GM21367 (cell line): Measurements from ENCODE around the gene SPATA6L.
"Not testable (repeated sequence)": the region's sequence is repeated elsewhere in the genome, so short reads cannot be mapped to it uniquely, and the experiment has no call there.

Experiments used
- ATAC-seq: cut with Tn5 transposase; IDR thresholded peaks from one replicate; pipeline ENCODE4 v1.9.1; 2021; ENCODE audit not compliant: unreplicated experiment

SPATA6L gene

DNA sequence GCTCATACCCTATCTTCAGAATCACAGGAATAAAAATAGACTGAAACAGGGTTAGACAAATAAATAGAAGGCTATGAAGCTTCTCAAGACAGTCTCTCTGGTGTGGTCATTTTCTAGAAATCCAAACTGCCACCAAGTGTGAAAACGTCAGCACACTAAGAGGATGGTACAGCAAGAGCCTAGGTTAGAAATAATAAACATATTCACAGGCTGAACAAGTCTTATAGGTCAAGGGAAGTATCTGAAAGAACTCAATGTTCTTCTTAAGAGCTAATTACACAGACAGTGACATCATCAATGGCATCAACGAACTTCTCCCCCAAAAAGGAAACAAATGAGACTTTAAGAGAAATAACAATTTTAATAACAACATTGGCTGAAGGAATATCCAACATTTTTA, 26.9 kb downstream of the SPATA6L start:
- ATAC-seq: no peak

DNA sequence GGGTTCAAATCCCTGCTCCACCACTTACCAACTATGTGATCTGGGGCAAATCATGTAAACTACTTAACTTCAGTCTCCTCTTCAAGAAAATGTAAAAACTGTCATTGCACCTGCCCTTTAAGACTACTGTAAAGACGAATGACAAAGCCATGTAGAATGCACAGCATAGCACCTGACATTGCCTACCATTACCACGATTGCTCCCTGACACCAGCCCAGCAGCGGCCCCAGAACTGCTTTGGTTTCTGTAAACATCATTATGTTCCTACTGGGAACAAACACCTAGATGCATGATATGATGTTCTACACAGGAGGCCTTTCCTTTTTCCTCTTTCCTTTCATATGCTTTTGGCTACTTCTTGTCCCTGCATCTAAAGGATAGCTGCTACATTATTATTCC, 27.3 kb downstream of the SPATA6L start:
- ATAC-seq: no peak

DNA sequence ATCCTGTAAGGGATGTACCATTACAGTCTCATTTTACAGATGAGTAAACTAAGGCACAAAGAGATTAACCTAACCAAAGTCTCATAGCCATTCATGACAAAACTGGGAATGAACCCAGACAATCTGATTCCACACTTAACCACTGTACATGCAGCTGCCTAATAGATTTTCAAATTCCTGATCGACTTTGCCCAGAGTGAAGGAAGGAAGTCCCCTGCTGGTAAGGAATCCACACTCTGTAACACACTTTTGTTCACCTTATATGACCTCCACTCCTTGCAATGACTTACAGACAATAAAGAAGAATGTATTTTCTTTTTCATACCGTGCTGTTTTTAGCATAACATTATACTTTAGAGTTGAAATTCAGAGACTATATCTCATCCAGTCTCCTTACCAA, 35.4 kb downstream of the SPATA6L start:
- no peak for ATAC-seq

DNA sequence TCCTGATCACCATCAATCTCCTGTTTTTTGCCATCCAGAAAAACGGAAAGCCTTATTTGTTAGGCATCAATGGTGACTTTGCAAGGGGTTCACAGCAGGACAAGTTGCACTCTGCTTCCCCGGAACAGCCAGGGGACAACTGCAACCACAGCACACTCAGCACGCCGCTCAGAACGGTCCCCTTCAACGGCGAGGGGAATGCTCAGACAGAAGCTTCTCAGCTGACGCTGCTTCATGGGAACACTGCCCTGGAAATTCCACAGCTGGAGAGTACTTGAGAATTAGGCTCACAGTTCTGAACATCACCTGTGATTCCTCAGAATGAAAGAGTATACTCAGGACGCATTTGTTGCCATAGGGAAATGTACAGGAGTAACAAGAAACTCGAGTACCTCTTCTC, 44.3 kb downstream of the SPATA6L start:
- ATAC-seq: no peak

DNA sequence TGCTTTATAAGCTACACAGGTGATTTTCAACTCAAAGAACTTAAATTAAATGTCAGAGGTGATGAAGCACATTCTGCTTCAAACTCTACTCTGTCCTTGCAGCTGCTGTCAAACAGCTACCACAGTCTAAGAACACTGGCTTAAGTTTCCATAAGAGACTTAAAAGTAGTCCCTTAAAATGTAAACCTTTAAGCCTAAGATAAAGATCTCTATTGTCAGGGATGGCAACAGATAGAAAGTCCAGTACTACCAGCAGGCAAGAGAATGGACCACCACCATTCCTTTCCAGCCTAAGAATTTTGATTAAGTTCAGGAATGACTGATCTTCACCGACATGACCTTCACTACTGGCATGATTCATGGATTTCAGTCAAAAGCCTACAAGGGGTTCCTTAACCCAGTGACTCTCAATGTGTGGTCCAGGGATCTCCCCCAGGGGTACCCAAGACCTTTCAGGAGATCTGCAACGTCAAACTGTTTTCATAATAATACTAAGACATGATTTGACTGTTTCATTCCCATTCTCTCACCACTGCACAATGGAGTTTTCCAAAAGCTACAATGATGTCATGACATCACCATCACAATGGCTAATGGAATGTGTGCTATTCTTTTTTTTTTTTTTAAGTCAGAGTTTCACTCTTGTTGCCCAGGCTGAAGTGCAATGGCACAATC, 45.3 kb downstream of the SPATA6L start:
- no peak for ATAC-seq

DNA sequence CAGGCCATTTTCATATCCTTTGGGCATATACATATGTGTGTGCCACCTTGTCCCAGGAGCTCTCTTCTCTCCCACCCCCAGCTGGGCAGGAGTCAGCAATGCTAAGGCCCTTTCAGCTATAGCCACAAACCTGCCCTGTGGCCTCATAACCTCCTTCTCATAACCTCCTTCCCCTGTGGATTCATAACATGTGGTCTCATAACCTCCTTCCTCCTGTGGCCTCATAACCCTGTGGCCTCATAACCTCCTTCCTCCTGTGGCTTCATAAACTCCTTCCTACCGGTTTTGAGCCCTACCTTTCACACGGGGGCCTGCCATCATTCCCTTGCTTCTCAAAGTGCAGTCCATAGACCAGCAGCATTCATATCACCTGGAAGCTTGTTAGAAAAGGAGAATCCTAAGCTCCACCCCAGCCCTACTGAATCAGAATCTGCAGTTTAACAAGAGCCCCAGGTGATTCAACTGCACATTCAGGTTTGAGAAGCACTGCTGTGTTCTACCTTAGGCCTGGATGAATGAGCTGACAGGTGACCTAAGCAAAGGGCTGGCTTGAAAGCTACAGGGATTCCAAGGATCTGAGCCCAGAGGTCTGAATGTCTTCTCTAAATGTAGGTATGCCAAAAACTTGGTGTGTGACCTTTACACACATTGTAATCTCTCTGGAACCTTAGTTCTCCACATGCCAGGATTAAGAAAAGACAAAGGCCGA, 46.1 kb downstream of the SPATA6L start:
- ATAC-seq: no peak

DNA sequence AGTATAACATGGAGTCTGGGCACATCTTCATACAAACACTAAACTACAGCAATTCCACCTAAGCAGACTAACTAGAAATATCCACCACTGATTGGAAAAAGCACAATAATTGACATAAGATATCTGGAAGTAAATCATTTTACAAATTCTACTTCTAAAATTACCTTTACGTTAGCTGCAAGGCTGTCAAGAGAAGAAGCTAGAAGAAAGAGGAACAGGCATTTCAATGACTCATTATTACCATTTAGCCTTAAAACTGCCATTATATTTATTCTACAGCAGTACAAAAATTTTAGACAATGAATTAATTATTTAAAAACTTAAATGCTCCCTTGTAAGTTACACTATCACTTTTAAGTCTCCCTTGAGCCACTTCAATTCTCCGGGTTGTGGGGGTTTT, 47.6 kb downstream of the SPATA6L start:
- no peak for ATAC-seq

DNA sequence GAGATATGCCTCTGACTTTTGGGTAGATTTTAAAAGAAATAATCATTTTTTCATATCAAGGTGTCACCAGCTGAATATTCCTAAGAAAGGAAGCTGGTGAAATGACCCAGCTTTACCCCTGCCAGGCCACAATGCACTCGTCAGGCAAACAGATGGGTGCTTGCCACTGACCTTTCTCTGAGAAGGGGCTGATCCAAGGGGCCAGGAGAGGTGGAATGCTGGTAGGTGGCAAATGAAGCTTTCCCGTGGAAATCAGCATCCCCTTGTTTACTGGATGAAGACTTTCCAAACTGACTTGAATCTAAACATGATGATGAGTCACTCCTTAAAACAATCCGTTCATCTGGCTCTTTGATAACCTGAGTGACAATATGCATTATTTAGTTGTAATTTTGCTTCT, 48.5 kb downstream of the SPATA6L start:
- ATAC-seq: no peak

DNA sequence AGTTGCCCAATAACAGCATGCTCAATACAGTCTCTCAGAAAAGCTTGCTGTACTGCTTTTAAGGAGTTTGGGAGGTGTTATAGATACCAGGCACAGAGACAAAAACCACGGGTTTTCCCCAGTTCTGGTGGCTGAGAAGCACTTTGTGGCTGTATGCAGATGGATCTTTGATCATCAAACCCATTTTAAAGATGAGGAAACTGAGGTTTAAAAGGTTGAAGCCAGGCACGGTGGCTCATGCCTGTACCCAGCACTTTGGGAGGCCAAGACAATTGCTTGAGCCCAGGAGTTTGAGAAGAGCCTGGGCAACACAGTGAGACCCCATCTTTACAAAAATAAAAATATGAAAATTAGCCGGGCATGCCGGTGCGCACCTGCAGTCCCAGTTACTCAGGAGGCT, 50.5 kb downstream of the SPATA6L start:
- no peak for ATAC-seq

DNA sequence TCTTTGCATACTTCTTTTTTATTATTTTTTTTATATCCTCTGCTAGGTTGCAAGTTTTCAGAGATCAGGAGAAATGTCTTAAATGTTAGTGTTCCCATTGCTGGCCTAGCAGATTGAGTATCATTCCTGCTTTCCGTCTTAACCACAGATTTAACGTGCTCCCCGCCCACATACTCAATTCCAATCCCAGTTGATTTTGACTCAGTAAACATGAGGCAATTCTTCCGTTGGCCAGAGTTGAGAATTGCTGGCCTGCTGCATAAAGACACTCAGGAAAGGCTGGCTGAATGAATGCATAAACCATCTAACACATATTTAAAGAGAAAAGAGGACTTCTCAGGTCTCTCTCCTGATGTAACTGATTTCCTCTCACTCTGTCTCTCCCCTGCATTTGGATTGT, 51.0 kb downstream of the SPATA6L start:
- ATAC-seq: no peak

DNA sequence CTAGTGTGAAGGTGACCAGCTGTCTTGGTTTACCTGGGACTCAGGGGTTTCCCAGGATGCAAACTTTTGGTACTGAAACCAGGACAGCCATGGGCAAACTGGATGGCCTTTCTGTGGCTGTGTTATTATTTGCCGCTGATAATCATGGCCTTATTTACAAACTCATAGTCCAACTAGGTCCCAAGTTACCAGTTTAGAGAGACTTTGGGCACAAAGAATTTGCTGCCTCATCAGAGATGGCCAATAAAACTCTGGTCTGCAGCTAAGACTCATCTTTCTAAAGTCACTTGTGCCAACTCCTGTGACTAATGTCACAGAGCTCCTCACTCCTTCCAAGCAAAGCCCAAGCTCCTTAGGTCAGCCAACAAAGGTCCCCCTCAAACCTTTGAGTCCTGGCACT, 51.7 kb downstream of the SPATA6L start:
- no peak for ATAC-seq

DNA sequence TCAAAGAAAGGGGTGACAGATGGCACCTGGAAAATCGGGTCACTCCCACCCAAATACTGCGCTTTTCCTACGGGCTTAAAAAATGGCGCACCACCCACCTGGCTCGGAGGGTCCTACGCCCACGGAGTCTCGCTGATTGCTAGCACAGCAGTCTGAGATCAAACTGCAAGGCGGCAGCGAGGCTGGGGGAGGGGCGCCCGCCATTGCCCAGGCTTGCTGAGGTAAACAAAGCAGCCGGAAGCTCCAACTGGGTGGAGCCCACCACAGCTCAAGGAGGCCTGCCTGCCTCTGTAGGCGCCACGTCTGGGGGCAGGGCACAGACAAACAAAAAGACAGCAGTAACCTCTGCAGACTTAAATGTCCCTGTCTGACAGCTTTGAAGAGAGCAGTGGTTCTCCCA, 60.2 kb downstream of the SPATA6L start:
- not testable (repeated sequence) for ATAC-seq

DNA sequence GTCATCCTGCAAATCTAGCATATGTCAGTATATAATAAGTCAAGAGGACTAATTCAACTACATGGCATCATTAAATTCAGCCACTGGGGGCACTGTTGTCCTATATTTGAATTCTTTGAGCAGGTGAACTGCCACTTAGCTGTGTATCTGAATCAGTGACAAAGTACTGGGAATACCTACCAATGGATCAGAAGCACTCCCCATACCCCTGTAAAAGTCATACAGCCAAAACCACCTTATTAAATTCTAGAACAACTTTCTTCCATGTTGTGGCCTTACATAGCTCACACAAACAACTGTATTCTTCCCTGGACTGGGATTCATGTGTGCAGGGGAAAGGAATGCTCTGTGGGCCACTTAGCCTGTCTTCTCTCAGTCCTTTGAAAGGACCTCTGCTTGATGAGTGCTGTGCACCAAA, 61.6 kb downstream of the SPATA6L start:
- peak; percentile 78 for ATAC-seq

DNA sequence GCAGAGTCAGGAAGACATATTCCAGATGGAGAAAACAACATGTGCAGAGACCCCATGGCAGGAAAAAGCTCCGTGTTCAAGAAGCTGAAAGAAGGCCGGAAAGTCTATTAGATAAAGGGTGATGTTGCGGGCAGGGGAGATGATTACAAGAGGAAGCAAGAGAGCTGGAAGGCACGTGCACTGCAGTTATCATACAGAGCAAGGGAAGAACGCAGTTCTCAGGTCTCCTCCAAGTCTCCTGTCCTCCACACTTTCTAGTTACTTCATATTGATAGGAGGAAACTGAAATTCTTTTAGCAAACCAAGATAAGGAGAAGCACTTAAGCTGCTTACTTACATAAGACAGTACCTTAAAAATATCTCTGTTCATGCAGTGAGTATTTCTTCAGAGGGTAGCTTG, 62.5 kb downstream of the SPATA6L start:
- ATAC-seq: no peak

DNA sequence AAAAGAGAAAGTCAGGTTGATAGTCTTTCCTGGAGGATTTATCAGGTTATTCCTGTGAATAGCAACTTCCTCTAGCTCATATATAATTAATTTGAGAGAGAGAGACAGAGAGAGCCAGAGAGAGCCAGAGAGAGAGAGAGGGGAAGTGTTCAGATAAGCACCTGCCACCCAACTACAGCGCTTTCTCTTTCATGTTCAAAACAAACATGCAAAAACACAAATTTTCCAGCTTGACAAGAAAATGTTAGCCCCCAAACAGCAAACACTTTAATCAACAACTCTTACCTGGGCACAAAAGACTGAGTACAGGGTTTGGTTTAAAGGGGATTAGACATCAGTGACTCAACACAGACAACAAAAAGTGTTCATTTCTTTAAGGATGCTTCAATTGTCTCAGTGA, 65.9 kb downstream of the SPATA6L start:
- no peak for ATAC-seq

DNA sequence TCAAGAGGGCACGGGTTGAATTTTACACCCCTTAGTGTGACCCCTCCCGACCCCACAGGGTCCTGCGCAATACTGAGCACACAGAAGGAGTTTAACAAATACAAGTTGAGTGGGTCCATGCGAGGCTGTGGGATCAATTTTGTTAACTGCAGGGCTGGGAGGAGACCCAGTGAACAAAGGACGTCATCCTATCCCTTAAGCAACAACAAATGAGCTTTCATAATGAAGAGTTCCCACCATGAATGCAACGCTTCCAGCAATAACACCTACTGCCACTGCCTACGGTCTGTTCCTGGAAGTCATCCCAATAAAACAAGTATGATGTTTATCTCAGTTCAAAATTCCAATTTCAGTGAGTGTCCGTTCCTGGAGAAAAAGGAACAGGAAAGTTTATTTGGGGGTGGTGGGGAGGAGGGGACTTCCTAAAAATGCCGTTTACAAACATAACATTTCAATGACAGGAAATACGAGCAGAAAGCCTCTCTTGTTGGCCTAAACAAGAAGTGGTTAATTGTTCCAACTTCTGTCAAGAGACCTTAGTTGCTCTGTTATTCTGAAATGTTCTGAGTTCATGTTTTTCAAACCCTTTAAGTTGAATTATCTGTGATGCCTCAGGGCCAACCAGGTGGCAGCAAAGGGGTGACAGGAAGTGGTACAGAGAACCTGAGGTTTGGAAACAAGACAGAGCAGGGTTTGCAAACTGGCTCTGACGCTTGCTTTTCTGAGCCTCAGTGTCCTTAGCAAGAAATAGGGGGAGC, 69.9 kb downstream of the SPATA6L start:
- no peak for ATAC-seq

DNA sequence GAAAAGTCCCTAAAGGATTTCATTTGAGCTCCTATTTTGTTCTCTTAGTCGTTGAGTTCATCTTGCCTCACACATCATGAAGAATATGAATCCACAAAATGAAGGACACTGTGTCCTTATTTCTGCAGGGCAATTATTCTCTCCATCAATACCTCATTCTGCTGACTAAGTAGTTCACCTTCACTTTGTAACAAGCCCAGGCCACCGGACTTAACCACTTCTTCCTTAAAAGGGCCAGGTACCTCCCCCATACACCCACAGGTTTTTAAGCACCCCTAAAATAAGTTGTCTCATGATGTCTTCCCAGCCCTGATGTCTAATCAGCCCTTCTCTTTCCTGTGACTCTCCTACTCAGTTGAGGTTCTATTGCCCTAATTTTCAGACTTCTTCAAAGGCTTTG, 71.3 kb downstream of the SPATA6L start:
- no peak for ATAC-seq

DNA sequence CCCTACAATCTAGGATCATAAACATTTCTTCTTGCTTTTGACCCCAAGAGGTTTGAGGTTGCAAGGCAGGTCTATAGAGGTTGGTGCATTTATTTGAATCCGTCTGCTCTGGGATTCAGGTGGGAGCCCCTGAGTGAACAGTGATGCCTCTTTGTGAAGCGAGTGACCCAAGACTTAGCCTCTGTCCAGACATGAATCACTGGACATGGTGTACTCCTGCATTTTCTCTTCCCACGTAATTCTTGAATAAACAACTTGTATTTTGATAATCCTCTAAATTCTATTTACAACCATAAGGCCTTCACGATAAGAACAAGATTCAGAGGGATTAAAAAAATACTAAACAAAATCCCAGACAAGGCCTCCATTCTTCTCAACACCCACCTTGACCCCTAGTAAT, 71.7 kb downstream of the SPATA6L start:
- ATAC-seq: no peak

DNA sequence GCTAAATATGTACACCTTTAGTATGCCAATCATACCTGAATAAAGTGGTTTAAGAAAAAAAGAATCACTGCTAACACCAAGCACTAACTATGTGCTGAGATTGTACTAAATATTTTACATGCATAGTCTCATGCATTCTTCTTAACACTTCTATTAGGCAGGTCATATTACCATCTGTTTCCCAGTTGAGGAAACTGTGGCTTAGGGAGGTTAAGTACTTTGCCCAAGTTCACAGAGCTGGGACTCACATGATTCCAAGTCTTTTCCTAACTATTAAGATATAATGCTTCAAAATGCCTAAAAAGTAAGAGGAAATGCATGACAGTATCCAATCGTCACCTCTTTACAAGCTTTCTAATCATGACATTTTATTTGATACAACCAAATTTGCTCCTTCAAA, 73.4 kb downstream of the SPATA6L start:
- no peak for ATAC-seq

DNA sequence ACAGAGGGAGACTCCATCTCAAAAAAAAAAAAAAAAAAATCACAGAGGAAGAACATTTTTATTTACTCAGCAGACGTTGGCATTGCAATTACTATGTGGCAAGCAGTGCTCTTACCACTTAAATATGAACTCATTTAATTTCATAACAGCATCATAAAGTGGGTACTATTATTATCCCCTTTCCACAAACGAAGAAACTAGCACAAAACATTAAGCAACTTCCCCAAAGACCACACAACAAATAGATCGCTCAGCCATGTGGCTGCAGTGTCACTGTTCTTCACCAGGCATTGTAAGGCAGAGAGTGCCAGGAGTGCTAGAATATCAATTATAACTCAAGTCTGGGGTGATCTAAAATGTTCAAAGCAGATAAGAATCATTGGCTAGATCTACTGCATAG, 74.0 kb downstream of the SPATA6L start:
- no peak for ATAC-seq

DNA sequence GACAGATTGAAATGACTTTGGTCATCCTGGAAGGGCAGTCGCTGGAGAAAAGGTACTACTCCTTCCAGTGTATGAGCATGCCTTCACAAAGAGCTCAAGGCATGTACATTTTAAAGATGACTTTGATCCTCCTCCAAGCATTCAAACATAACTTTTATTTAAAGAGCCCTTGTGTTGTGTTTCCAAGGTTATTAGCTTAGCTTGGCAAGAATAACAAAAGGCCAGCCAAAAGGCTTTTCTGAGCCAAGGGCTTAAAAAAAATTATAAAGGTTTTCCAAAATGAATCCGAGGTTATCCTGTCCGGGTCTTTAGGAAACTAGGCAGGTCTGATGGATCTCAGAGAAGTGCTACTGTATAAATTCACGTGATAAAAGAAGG, 75.2 kb downstream of the SPATA6L start:
- no peak for ATAC-seq

DNA sequence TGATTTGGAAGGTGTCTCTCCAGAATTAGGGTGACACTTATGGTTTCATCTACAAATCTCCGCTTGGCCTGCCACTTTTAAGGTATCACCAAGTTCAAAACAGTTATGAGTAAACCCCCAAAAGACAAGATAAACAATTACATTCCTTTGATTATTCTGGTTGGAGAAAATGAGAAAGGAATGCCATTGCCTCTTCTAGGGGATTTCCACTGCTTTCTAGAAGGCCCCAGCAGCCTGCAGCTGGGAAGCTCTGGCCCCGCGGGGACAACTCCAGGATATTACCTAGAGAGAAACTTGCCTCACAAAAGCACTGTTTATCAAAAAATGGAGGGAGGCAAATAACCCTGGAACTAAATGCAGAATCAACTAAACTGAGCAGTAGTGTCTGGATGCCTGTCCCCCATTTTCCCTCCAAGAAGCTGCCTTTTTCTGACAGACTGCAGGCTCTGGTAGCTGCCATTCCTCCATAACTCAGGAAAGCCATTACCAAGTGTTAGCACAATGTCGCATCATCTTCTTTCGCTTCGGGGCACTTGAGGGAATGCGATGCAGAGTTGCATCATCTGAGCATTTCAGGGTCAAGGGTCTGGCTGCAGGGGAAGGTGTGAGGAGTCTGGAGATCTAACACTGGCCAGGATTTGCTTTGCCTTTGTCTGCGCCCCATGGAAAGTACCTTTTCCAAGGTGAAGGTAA, 75.7 kb downstream of the SPATA6L start:
- no peak for ATAC-seq
